Glomerular endothelial cell (primary cell): Measurements from ENCODE around the gene NOXA1. TPM values are rescaled to one million over a fixed set of nuclear protein-coding genes. Genes with fewer than 3 reads are reported as not detected.

Experiments used
- DNase-seq: peaks from one replicate; pipeline ENCODE4 v3.0.0-alpha.2; 2011; ENCODE audit warnings: low read depth, low spot score; ENCODE audit errors: extremely low read depth
- total RNA-seq: library from RNA; depleted of rRNA; stranded (reverse); fragments of >200 nt; gene quantifications from 2 replicates; pipeline ENCODE4 v1.2.3, GENCODE V29; 2015

NOXA1 gene
- total RNA-seq, 1 donor from 2014 or later, result 1.2 TPM

DNA sequence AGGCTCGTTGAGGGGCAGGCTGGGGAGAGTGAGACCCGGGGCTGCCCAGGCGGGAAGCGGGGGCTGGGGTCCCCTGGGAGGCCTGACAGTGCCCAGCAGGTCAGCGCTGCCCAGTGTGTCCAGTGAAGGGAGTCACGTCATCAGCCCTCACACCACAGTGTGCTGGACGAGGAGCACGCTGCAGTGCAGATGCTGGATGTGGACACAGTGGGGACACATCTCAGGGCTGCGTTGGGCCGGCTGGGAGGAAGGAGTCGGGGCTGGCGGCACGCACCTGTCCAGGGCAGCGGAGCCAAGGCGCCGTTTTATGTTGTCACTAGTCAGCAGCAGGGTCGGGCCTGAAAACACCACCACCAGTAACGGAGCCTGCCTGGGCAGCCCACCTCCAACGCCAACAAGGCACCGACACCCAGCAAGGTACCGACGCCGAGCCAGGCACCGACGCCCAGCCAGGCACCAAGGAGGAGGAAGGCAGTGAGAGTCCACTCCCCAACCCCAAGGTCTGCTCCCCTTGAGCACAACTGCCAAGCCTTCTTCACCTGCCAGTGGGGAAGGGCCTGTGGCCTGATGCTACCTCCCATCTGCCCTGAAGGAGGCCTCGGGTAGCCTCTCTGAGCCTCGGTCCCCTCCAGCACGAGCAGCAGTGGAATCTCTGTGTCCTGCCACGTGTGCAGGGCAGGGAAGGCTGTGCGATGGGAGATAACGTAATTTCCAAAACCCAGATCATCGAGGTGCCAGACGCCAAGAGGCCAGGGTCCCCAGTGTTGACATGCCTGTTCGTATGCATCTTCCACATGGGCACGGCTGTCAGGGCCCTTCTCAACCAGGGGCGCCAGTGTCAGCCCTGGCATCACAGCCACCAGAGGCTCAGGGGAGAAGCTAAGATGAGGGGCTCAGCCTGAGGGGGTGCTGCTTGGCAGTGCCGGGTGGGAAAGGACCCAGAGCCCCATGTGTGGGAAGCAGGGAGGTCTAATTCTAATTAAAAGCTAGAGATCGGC is 57.8 kb downstream of the NOXA1 start:
- no peak for DNase-seq

DNA sequence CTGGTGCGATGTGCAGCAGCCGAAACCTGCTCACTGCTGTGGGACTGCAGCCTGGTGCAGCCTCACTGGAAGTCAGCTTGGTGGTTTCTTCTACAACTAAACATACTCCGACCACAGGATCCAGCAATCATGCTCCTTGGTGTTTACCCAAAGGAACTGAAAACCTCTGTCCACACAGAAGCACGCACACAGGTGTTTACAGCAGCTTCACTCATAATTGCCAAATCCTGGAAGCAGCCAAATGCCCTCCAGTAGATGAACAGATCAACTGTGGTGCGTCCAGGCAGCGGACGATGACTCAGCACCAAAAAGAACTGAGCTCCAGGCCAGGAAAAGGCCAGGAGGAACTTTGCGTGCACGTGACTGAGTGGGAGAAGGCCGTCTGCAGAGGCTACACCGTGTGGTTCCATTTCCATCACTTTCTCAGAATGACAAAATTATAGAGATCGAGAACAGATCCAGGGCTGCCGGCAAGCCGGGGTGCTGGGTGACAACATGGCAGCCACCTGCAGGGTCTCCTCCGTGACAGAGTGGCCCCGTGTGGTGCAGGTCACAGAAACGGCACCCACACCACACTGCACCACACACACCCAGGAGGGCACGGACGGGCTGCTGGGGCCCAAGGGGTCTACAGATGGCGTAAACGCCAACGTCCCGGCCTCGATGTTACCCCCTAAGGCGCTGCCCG is 59.0 kb downstream of the NOXA1 start:
- DNase-seq, result peak; percentile 29

Other genes with a start within 250 kb of the NOXA1 start
- gene ANAPC2, start 234.8 kb upstream of the NOXA1 start, total RNA-seq, result 22.9 and 34.2 TPM in 2 replicates
- gene SSNA1, start 234.7 kb upstream of the NOXA1 start, total RNA-seq, result 91.8 and 109 TPM in 2 replicates
- gene TPRN, start 222.7 kb upstream of the NOXA1 start, total RNA-seq, result 10.0 and 10.8 TPM in 2 replicates
- gene TMEM203, start 217.7 kb upstream of the NOXA1 start, total RNA-seq, result 24.3 and 32.1 TPM in 2 replicates
- 10.3 and 12.8 TPM in 2 replicates for gene NDOR1, start 217.7 kb upstream of the NOXA1 start, total RNA-seq
- gene RNF208, start 201.2 kb upstream of the NOXA1 start, total RNA-seq, result 0.76 and 2.9 TPM in 2 replicates
- 0.41 and 0.78 TPM in 2 replicates for gene CYSRT1, start 198.2 kb upstream of the NOXA1 start, total RNA-seq
- gene RNF224, start 195.9 kb upstream of the NOXA1 start, total RNA-seq, result not detected in 2 replicates
- not detected in 2 replicates for gene SLC34A3, start 192.5 kb upstream of the NOXA1 start, total RNA-seq
- gene TUBB4B, start 182.1 kb upstream of the NOXA1 start, total RNA-seq, result 400 and 427 TPM in 2 replicates
- not detected in 2 replicates for gene STPG3, start 172.1 kb upstream of the NOXA1 start, total RNA-seq
- 48.5 and 63.0 TPM in 2 replicates for gene NELFB, start 168.1 kb upstream of the NOXA1 start, total RNA-seq
- 59.7 and 81.4 TPM in 2 replicates for gene TOR4A, start 145.7 kb upstream of the NOXA1 start, total RNA-seq
- gene NRARP, start 121.1 kb upstream of the NOXA1 start, total RNA-seq, result 62.5 and 188 TPM in 2 replicates
- gene EXD3, start 231 bp upstream of the NOXA1 start, total RNA-seq, result 20.9 and 32.6 TPM in 2 replicates
- 0.10 and 0.18 TPM in 2 replicates for gene ENTPD8, start 18.0 kb downstream of the NOXA1 start, total RNA-seq
- gene NSMF, start 35.9 kb downstream of the NOXA1 start, total RNA-seq, result 53.7 and 74.7 TPM in 2 replicates
- 2.4 and 2.8 TPM in 2 replicates for gene PNPLA7, start 127.0 kb downstream of the NOXA1 start, total RNA-seq
- 74.2 and 86.0 TPM in 2 replicates for gene MRPL41, start 128.5 kb downstream of the NOXA1 start, total RNA-seq
- gene DPH7, start 155.5 kb downstream of the NOXA1 start, total RNA-seq, result 31.9 and 38.3 TPM in 2 replicates
- 30.2 and 31.2 TPM in 2 replicates for gene ZMYND19, start 167.1 kb downstream of the NOXA1 start, total RNA-seq
- gene ARRDC1, start 182.3 kb downstream of the NOXA1 start, total RNA-seq, result 36.8 and 49.8 TPM in 2 replicates
- gene EHMT1, start 195.6 kb downstream of the NOXA1 start, total RNA-seq, result 61.3 and 96.9 TPM in 2 replicates